Activated CD4-positive, alpha-beta T cell treated with anti-CD3 and anti-CD28 coated beads, Interleukin-2, amount 50 U/mL, for 48 hours (primary cell): ENCODE results near the gene SLC16A3.
"Not testable (repeated sequence)": the region's sequence is repeated elsewhere in the genome, so short reads cannot be mapped to it uniquely, and the experiment has no call there.

Experiments used
- DNase-seq, 2 experiments: peaks; one replicate each; pipeline ENCODE4 v3.0.0-alpha.2; 2020

Gene SLC16A3

GRCh38 chr17:82204831-82205719 is 23.8 kb upstream of the SLC16A3 start:
- peak; percentile 37 to 57 for DNase-seq

- DNase-seq: peak; percentile 80 to 86
These were observed 22.9 kb upstream of the SLC16A3 start for GRCh38 chr17:82205720-82206508.

GRCh38 chr17:82210655-82211054 is 18.2 kb upstream of the SLC16A3 start:
- not testable (repeated sequence) for DNase-seq

DNA sequence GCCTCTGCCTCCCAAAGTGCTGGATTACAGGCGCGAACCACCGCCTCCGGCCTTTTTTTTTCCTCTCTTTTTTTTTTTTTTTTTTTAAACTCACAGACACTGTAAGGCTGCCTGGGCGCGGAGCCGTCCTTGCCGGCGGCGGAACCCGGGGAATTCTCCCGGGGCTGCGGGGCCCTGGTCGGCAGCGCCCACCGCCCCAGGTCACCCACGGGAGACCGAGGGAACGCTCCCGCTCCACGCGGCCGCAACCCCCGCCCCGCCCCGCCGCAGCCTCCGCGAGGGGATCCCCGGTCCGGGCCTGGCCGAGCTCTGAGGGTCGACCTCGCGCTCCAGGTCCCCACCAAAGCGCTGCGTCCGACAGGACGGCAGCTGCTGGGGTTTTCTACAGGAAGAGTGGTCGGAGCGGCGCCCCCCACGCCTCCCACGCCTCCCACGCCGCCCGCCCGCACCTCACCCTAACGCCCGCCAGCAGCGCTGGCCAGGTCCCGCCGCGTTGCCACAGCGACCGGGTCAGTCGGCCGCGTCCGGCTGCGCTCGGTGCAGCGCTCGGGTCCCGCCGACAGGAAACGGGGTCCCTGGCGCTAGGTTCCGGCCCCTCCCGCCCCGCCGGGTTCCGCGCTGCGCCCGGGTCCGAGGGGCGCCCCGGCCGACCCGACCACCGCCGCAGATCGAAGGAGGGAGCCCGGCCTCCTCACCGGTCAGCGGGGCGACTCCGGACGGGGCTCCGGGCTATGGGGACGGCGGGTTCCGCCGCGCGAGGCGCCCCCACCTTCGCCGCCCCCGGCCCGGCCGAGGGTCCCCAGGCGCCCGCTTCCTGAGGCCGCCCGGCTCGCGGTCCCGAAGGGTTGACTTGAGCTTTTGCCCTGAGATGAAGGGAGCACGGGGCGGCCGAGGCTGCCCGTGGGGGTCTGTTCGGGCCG is 16.3 kb upstream of the SLC16A3 start, which contains the start of gene CCDC57:
TSS of gene CCDC57 (minus strand) at position 512 of the 920 bp plus-strand sequence. CDS start 10,898 bp downstream, outside the sequence.
- peak; percentile 78 to 82 for DNase-seq

DNA sequence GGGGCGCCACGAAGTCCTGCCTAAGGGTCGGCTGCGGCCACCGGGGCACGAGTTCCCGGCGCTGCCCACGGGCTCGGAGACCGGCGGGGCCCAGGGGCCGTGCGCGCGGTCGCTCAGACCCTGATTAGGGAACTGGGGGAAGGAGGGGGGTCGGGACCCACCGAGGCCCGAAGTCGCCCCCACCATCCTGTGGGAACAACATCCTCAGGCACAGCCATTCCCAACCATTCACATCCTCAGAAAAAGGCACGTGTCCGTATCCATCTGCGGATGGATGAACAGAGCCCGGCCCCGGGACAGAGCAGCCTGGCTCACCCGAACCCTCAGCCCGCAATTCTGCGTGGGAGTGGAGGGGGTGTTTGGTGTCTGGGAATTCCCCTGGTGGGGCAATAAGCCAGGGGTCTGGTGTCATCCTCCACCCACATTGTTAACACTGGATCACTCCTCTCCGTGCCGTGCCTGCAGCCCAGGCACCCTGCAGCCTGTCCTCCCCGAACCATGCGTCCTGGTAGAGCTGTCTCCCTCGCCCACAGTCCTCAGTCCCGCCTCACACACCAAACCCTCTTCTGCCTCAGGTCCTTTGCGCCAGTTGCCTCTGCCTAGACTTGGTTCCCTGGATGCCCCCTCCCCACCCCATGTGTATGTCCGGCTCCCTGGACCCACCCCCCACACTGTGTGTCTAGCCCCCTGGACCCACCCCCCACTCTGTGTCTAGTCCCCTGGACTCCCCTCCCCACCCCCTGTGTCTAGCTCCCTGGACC is 15.4 kb upstream of the SLC16A3 start:
- peak; percentile 70 to 78 for DNase-seq

DNA sequence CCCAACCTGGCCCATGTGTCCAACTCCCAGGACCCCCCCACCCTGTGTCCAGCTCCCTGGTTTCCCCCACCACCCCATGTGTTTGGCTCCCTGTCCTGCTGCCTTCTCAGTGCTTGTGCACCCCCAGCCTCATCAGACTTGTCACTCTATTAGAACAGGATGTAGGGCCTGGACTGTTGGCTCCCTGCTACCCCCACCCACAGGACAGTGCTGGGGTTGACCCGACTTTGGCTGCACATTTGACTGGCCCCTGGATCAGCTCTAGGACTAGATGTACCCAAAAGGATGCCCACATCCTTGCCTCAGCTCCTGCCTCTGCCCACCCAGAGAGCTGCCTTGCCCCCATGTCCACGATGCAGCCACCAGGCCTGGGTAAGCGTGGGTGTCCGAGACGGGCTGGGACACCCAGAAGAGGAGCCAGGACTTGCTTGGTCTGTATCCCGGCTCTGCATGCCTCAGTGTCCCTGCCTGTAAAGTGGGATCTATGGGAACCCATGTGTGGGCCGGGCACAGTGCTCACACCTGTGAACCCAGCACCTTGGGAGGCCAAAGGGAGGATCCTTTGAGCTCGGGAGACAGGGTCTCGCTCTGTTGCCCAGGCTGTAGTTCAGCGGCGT is 14.7 kb upstream of the SLC16A3 start:
- DNase-seq: no peak

DNA sequence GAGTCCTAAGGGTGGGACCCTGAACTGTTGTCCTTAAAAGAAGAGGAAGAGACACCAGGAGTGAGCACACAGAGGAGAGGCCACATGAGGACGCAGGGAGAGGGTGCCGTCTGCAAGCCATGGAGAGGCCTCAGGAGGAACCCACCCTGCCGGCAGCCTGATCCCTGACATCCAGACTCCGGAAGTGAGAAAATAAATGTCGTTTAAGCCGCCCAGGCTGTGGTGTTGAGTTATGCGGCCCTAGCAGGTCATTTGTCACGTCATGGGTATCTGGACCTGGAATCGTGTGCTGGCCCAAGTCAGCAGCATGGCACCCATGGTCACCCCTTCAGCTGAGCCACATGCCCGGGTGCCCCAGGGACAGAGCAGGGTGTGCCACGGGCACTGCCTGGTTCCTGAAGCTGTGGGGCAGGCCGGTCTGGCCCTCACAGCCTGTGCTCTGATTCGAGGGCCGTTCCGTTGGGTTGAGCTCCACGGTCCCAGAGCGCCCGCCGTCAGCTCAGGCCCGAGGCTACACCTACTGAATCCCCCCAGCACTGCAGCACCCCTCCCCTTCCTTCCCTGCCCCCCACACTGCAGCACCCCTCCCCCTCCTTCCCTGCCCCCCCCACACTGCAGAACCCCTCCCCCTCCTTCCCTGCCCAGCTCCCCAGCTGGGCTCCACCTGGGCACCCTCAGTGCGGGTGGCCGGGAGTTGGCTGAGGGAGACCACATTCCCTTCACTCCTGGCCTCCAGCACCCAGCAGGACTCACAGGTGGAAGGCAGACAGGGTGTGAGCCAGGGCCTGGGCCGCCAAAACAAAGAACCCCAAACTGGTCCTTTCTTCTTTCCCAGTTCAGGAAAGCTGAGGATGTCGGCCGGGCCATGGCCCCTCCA is 13.5 kb upstream of the SLC16A3 start:
- no peak for DNase-seq

DNA sequence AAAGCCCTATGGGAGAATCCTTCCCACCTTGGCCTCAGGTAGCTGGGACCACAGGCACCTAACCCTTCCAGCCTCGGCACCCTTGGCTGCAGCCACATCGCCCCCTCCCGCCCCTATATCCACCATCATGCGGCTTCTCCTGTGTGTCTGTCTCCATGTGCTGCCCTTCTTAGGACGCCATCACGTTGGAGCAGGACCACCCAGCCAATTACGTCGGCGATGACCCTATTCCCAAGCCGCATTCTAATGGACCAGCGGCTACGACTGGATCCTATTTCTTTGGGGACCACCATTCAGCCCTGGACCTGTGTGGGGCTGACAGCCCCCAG is 12.9 kb upstream of the SLC16A3 start:
- no peak for DNase-seq

DNA sequence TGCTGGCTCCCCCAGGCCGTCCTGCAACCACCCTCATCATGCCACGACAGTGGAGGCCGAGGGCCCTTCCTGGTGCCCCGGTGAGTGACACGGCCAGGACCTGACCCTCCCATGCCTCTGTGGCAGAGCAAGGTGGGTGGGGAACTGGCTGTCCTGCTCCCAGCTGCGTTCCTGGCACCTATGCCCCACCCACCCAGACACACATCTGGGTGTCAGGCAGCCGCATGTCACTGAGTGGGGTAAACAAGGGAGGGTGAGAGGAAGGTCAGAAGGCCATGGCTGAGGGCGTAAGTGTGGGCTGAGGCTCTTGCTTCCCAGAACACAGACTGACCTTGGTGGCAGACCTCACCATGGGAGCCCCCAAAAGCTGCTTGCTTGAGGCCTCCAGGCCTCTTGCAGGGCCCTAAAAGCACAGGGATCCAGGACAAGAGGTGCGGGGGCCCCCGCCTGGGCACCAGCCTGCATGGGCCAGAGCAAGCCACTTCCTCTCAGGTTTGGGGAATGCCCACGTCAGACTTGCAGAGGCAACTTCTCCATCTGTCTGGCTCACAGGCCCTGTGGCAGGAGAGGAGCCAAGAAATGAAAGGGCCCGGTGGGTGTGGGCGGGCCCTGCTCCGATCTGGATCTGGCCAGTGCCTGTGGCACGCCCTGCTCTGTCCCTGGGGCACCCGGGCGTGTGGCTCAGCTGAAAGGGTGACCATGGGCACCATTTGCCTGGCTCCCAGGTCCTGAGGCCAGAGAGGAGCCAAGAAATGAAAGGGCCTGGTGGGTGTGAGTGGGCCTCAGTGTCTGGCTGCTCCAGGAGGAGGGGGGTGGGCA is 12.3 kb upstream of the SLC16A3 start:
- peak; percentile 65 to 72 for DNase-seq

- DNase-seq: no peak
These were observed 11.7 kb upstream of the SLC16A3 start for GRCh38 chr17:82217120-82217529.

DNA sequence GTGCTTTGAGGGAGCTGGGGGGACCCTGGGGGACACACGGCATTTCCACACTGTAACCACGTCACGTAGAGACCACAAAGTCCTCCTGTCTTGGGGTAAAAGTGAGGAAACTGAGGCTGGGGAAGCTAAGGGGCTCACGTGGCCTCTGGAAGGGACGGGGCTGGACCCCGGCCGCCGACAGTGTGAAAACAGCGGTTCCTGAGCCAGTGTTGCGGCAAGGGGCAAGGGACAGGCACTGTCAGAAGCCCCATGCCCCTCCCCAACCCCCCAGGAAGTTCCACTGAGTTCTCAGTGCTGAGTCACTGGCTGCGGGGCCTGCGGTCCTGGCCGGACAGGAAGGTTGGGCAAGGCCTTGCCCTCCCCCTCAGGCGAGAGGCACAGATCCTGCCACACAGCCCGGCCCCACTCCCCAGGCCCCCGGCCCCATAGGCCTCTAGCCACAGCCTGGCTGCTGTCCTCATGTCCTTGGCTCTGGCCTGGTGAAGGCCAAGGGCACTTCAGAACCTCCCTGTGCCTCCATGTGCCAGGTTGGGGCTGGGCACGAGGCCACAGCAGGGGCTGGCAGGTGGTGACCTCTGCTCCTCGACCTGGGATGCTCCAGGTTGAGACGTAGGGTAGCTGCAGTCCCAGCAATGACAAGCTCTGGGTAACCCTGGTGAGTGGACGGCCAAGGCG is 11.2 kb upstream of the SLC16A3 start:
- no peak for DNase-seq

- DNase-seq: no peak
These were observed 10.3 kb upstream of the SLC16A3 start for GRCh38 chr17:82218349-82219075.

DNA sequence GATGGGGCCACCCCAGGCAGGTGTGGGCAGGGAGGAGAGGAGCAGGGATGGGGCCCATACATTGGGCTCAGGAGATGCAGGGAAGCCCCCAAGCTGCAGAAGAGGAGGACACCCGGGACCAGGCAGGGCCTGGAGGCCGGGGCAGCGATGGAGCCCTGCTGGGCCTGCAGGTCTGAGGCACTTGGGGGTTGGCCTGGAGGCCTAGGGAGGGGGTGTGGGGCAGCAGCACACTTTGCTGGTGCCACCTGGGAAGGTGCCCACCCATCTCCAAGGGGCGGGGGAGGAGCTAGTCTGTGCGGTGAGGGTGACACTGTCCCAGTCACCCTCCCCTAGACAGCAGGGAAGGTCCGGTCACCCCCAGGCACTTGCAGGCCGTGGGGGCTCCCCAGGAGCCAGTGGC is 9.8 kb upstream of the SLC16A3 start:
- DNase-seq: no peak

GRCh38 chr17:82219753-82220709 is 8.8 kb upstream of the SLC16A3 start:
- no peak for DNase-seq

GRCh38 chr17:82221341-82221902 is 7.4 kb upstream of the SLC16A3 start:
- no peak for DNase-seq

GRCh38 chr17:82222816-82223215 is 6.0 kb upstream of the SLC16A3 start:
- no peak for DNase-seq

GRCh38 chr17:82223517-82223916 is 5.3 kb upstream of the SLC16A3 start:
- DNase-seq: no peak
